Measurements from ENCODE around the gene GXYLT2. TPM values are rescaled to one million over a fixed set of nuclear protein-coding genes. Genes with fewer than 3 reads are reported as not detected.

The GXYLT2 gene
- total and polyA plus RNA-seq, 2 donors (not counting 1 experiment from before 2014, with no cell fraction given) = not detected

DNA sequence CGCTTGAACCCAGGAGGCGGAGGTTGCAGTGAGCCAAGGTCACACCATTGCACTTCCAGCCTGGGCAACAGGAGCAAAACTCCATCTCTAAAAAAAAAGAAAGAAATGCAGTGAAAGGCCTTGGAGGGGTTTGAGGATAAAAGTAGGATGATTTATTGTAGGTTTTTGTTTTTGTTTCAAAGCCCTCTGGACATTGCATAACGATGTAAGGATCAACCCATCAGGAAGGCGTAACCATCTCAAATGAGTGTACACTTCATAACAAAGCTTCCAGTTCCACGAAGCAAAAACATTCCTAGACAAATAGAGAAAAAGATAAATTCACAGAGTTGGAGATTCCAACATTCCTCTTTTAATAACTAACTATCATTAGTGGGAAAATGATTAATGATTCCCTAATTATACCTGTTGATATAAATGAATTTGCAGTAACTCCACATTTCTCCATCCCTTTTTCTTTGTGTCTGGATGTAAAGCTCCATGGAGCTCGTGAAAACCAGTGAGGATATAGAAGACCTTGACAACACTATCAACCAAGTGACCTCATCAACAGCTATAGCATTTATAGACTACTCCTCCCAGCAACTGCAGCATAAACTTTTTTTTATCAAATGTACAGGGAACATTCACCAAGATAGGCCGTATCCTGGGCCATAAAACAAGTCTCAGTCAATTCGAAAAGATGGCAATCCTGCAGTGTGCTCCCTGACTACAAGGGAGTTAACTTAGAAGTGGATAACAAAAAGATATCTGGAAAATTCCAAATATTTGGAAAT lies 60.1 kb downstream of the GXYLT2 start:
- DNase-seq = no peak
- Mint-ChIP-seq H3K4me3 (no peak overlapping the region), H3K27me3 (peaks cover 11% of the 10 kb centered on the region), H3K9me3 (ENCODE audit: insufficient read depth) (no peaks in the 10 kb centered on the region), H3K4me1 (peaks cover 9% of the 10 kb centered on the region), H3K27ac (no peak overlapping the region)
- ChIA-PET CTCF (interaction anchor here (1.1 to 1.4 kb wide), 4 partner anchors 13 to 138 kb away, joined by 3 to 6 read pairs (median 4); no protein-coding TSS in a partner anchor), POLR2A (no interaction called here)
- H3K27me3 ChIP-seq (replicated peaks in 1 of 4; ENCODE audit: control extremely low read depth in 1 of 4, control insufficient read depth in 3 of 4, insufficient read depth in 4 of 4, low read length in 3 of 4) = peaks cover 0 to 4% (median 0%) of the 10 kb centered on the region in 4 experiments
- no peak overlapping the region for H3K27ac ChIP-seq (ENCODE audit: low read length in 2 of 2)
- TF ChIP-seq, protein P1, sequence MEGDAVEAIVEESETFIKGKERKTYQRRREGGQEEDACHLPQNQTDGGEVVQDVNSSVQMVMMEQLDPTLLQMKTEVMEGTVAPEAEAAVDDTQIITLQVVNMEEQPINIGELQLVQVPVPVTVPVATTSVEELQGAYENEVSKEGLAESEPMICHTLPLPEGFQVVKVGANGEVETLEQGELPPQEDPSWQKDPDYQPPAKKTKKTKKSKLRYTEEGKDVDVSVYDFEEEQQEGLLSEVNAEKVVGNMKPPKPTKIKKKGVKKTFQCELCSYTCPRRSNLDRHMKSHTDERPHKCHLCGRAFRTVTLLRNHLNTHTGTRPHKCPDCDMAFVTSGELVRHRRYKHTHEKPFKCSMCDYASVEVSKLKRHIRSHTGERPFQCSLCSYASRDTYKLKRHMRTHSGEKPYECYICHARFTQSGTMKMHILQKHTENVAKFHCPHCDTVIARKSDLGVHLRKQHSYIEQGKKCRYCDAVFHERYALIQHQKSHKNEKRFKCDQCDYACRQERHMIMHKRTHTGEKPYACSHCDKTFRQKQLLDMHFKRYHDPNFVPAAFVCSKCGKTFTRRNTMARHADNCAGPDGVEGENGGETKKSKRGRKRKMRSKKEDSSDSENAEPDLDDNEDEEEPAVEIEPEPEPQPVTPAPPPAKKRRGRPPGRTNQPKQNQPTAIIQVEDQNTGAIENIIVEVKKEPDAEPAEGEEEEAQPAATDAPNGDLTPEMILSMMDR (IDR thresholded peaks at IDR 0.05) = no peak
- no peak for TF ChIP-seq EZH2 (IDR thresholded peaks at IDR 0.05; ENCODE audit: borderline replicate concordance, insufficient read depth, low read depth, low read length, poor library complexity, severe bottlenecking)
- H3K9ac ChIP-seq (ENCODE audit: low read length) = no peak overlapping the region
- no peaks in the 10 kb centered on the region for H3K79me2 ChIP-seq (ENCODE audit: control insufficient read depth, insufficient read depth, low read length)
- no peaks in the 10 kb centered on the region for H3K9me3 ChIP-seq (ENCODE audit: control extremely low read depth in 1 of 3, control insufficient read depth in 2 of 3, insufficient read depth in 1 of 3, low read length in 2 of 3)
- H3K36me3 ChIP-seq (replicated peaks in 1 of 2; ENCODE audit: control extremely low read depth in 1 of 2, control insufficient read depth in 1 of 2, extremely low read depth in 1 of 2, insufficient read depth in 2 of 2, low read length in 1 of 2) = no peaks in the 10 kb centered on the region
- intact Hi-C loops (cut with micrococcal nuclease) = no loop called here
- peaks cover 0 to 3% of the 10 kb centered on the region in 2 donors for H3K4me1 ChIP-seq (ENCODE audit: control insufficient read depth in 2 of 2, insufficient read depth in 2 of 2, low read length in 2 of 2)
- 94% methylated on average over 5 of the region's 8 CpGs for WGBS (ENCODE audit: insufficient coverage)
- ATAC-seq (ENCODE audit: low read depth) = no peak
- no peak overlapping the region for H3K4me3 ChIP-seq (ENCODE audit: control extremely low read depth in 1 of 5, extremely low read depth in 1 of 5, insufficient read depth in 1 of 5, low read depth in 2 of 5, low read length in 4 of 5)
- no peak overlapping the region for H3K4me2 ChIP-seq (replicated peaks; ENCODE audit: low read depth, low read length, poor library complexity, severe bottlenecking)
- H2AFZ ChIP-seq (ENCODE audit: insufficient read depth, low read depth, low read length, poor library complexity, severe bottlenecking) = no peak overlapping the region
- no peaks in the 10 kb centered on the region for H4K20me1 ChIP-seq (ENCODE audit: control insufficient read depth, insufficient read depth, low read length, poor library complexity, severe bottlenecking)

DNA sequence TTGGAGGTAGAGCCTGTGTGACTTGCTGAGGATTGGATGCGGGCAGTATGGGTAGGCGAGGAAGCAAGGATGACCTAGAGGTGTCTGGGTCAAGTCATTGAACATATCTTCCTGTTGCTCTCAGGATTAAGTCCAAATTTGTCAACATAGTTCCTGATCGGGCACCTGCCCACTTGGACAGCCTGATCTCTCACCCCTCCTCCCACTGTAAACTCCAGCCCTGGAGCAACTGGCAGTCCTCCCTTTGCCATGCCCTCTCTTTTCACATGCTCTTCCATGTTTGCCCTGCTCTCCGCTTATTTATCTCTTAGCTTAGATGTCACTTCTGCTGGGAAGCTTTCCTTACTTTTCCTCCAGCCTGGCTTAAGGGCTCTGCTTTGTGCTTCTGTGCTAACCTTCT lies 61.2 kb downstream of the GXYLT2 start:
- no peak overlapping the region for H3K4me3 ChIP-seq (ENCODE audit: control extremely low read depth in 1 of 5, extremely low read depth in 1 of 5, insufficient read depth in 1 of 5, low read depth in 2 of 5, low read length in 4 of 5)
- no peak overlapping the region for H3K9ac ChIP-seq (ENCODE audit: low read length)
- intact Hi-C loops (cut with micrococcal nuclease) = no loop called here
- Mint-ChIP-seq H3K9me3 (ENCODE audit: insufficient read depth) (no peaks in the 10 kb centered on the region), H3K27me3 (peaks cover 11% of the 10 kb centered on the region), H3K27ac (no peak overlapping the region), H3K4me1 (peaks cover 9% of the 10 kb centered on the region), H3K4me3 (no peak overlapping the region)
- DNase-seq (no peak), ATAC-seq (ENCODE audit: low read depth) (no peak)
- no peak overlapping the region for H3K27ac ChIP-seq (ENCODE audit: low read length in 2 of 2)
- H3K4me2 ChIP-seq (replicated peaks; ENCODE audit: low read depth, low read length, poor library complexity, severe bottlenecking) = no peak overlapping the region
- TF ChIP-seq EZH2 (IDR thresholded peaks at IDR 0.05; ENCODE audit: borderline replicate concordance, insufficient read depth, low read depth, low read length, poor library complexity, severe bottlenecking) = no peak
- TF ChIP-seq, protein P1 (IDR thresholded peaks at IDR 0.05) = no peak
- no peaks in the 10 kb centered on the region for H4K20me1 ChIP-seq (ENCODE audit: control insufficient read depth, insufficient read depth, low read length, poor library complexity, severe bottlenecking)
- peaks cover 0 to 4% (median 0%) of the 10 kb centered on the region in 4 experiments for H3K27me3 ChIP-seq (replicated peaks in 1 of 4; ENCODE audit: control extremely low read depth in 1 of 4, control insufficient read depth in 3 of 4, insufficient read depth in 4 of 4, low read length in 3 of 4)
- no peak overlapping the region for H2AFZ ChIP-seq (ENCODE audit: insufficient read depth, low read depth, low read length, poor library complexity, severe bottlenecking)
- ChIA-PET POLR2A (no interaction called here), CTCF (no interaction called here)
- no peaks in the 10 kb centered on the region for H3K36me3 ChIP-seq (replicated peaks in 1 of 2; ENCODE audit: control extremely low read depth in 1 of 2, control insufficient read depth in 1 of 2, extremely low read depth in 1 of 2, insufficient read depth in 2 of 2, low read length in 1 of 2)
- no peaks in the 10 kb centered on the region for H3K9me3 ChIP-seq (ENCODE audit: control extremely low read depth in 1 of 3, control insufficient read depth in 2 of 3, insufficient read depth in 1 of 3, low read length in 2 of 3)
- peaks cover 0 to 3% of the 10 kb centered on the region in 2 donors for H3K4me1 ChIP-seq (ENCODE audit: control insufficient read depth in 2 of 2, insufficient read depth in 2 of 2, low read length in 2 of 2)
- 93% methylated on average over 4 of the region's 4 CpGs for WGBS (ENCODE audit: insufficient coverage)
- no peaks in the 10 kb centered on the region for H3K79me2 ChIP-seq (ENCODE audit: control insufficient read depth, insufficient read depth, low read length)

Measured in B cell (primary cell).